ENCODE measurements around the gene CCDC124. TPM values are rescaled to one million over a fixed set of nuclear protein-coding genes. Genes with fewer than 3 reads are reported as not detected.
A peak's percentile ranks its signal among the peaks of the same experiment; 100 is the strongest.

The CCDC124 gene
- total and polyA plus RNA-seq, 2 donors (not counting 1 experiment from before 2014, with no cell fraction given) = 37.2 to 44.3 TPM

DNA sequence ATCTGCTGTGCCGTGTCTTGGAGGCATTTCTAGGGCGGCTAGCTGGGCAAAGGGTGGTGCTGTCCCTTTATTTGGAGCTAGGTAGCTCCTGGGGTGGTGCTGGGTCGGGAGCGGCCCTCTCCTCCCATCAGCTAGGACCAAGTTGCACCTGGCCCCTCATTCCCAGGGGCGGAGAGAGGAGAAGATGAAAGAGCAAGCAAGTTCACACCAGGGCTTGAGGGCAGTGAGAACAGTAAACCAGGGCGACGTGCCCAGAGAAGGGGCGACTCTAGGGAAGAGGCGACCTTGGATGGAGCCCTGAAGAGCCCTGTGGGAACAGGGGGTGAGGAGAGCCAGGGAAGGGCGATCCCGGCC is 17.1 kb downstream of the CCDC124 start:
- Histone ChIP-seq H3K9me3 (ENCODE audit: control insufficient read depth, insufficient read depth, low read depth, low read length) (no peaks in the 10 kb centered on the region), H3K79me2 (ENCODE audit: control insufficient read depth, insufficient read depth, low read length) (no peaks in the 10 kb centered on the region), H3K27me3 (ENCODE audit: control insufficient read depth, insufficient read depth, low read length) (peaks cover 44% of the 10 kb centered on the region), H3K4me3 (replicated peaks in 1 of 4; ENCODE audit: control extremely low read depth in 1 of 4, insufficient read depth in 1 of 4, low read depth in 3 of 4, low read length in 4 of 4) (no peak overlapping the region), H3K9ac (ENCODE audit: insufficient read depth, low read length) (no peak overlapping the region), H3K27ac (ENCODE audit: insufficient read depth, low read length) (no peak overlapping the region), H4K20me1 (ENCODE audit: control insufficient read depth, extremely low read depth, insufficient read depth, low read length) (no peaks in the 10 kb centered on the region), H2AFZ (ENCODE audit: low read length) (no peak overlapping the region), H3K36me3 (ENCODE audit: control insufficient read depth, insufficient read depth, low read length) (no peaks in the 10 kb centered on the region), H3K4me2 (ENCODE audit: extremely low read depth, insufficient read depth, low read length) (no peak overlapping the region), H3K4me1 (ENCODE audit: control insufficient read depth, extremely low read depth, insufficient read depth, low read length) (peaks cover 2% of the 10 kb centered on the region)
- DNase-seq (ENCODE audit: low read depth in 2 of 2) = no peak
- TF ChIP-seq CTCF (conservative IDR thresholded peaks at IDR 0.05 in 1 of 2, IDR thresholded peaks at IDR 0.05 in 1 of 2; ENCODE audit: low read depth in 1 of 2, low read length in 2 of 2) = no peak
- no peak for TF ChIP-seq EZH2 (IDR thresholded peaks at IDR 0.05; ENCODE audit: low read length, missing control alignments)

- Histone ChIP-seq H2AFZ (ENCODE audit: low read length) (no peak overlapping the region), H3K4me2 (ENCODE audit: extremely low read depth, insufficient read depth, low read length) (no peak overlapping the region), H3K27ac (ENCODE audit: insufficient read depth, low read length) (no peak overlapping the region), H3K79me2 (ENCODE audit: control insufficient read depth, insufficient read depth, low read length) (no peaks in the 10 kb centered on the region), H3K27me3 (ENCODE audit: control insufficient read depth, insufficient read depth, low read length) (peaks cover 44% of the 10 kb centered on the region), H3K4me3 (replicated peaks in 1 of 4; ENCODE audit: control extremely low read depth in 1 of 4, insufficient read depth in 1 of 4, low read depth in 3 of 4, low read length in 4 of 4) (no peak overlapping the region), H3K36me3 (ENCODE audit: control insufficient read depth, insufficient read depth, low read length) (no peaks in the 10 kb centered on the region), H4K20me1 (ENCODE audit: control insufficient read depth, extremely low read depth, insufficient read depth, low read length) (no peaks in the 10 kb centered on the region), H3K9ac (ENCODE audit: insufficient read depth, low read length) (no peak overlapping the region), H3K4me1 (ENCODE audit: control insufficient read depth, extremely low read depth, insufficient read depth, low read length) (peaks cover 2% of the 10 kb centered on the region), H3K9me3 (ENCODE audit: control insufficient read depth, insufficient read depth, low read depth, low read length) (no peaks in the 10 kb centered on the region)
- DNase-seq (ENCODE audit: low read depth in 2 of 2) = no peak
- TF ChIP-seq EZH2 (IDR thresholded peaks at IDR 0.05; ENCODE audit: low read length, missing control alignments) = peak; percentile 93
- TF ChIP-seq CTCF (conservative IDR thresholded peaks at IDR 0.05 in 1 of 2, IDR thresholded peaks at IDR 0.05 in 1 of 2; ENCODE audit: low read depth in 1 of 2, low read length in 2 of 2) = no peak
Measured at GRCh38 chr19:17950310-17951156, 17.7 kb downstream of the CCDC124 start.

- DNase-seq (ENCODE audit: low read depth in 2 of 2) = no peak
- Histone ChIP-seq H3K27me3 (ENCODE audit: control insufficient read depth, insufficient read depth, low read length) (peaks cover 44% of the 10 kb centered on the region), H3K4me2 (ENCODE audit: extremely low read depth, insufficient read depth, low read length) (no peak overlapping the region), H2AFZ (ENCODE audit: low read length) (no peak overlapping the region), H4K20me1 (ENCODE audit: control insufficient read depth, extremely low read depth, insufficient read depth, low read length) (no peaks in the 10 kb centered on the region), H3K4me1 (ENCODE audit: control insufficient read depth, extremely low read depth, insufficient read depth, low read length) (peaks cover 2% of the 10 kb centered on the region), H3K9ac (ENCODE audit: insufficient read depth, low read length) (no peak overlapping the region), H3K4me3 (replicated peaks in 1 of 4; ENCODE audit: control extremely low read depth in 1 of 4, insufficient read depth in 1 of 4, low read depth in 3 of 4, low read length in 4 of 4) (no peak overlapping the region), H3K36me3 (ENCODE audit: control insufficient read depth, insufficient read depth, low read length) (no peaks in the 10 kb centered on the region), H3K27ac (ENCODE audit: insufficient read depth, low read length) (no peak overlapping the region), H3K9me3 (ENCODE audit: control insufficient read depth, insufficient read depth, low read depth, low read length) (no peaks in the 10 kb centered on the region), H3K79me2 (ENCODE audit: control insufficient read depth, insufficient read depth, low read length) (no peaks in the 10 kb centered on the region)
- TF ChIP-seq EZH2 (IDR thresholded peaks at IDR 0.05; ENCODE audit: low read length, missing control alignments) (peak; percentile 100), CTCF (conservative IDR thresholded peaks at IDR 0.05 in 1 of 2, IDR thresholded peaks at IDR 0.05 in 1 of 2; ENCODE audit: low read depth in 1 of 2, low read length in 2 of 2) (no peak)
Measured at GRCh38 chr19:17951157-17951989, 18.6 kb downstream of the CCDC124 start.

Data from fibroblast of lung (primary cell).